Vagina (tissue), 2 donors: ENCODE measurements around the gene POMT2.

ENCODE experiments used
- CTCF ChIP-seq, 3 experiments: fragments of 450-650 bp in 2 of 3; fragments of 200-600 bp in 1 of 3; sonication (generic) in 1 of 3; IDR thresholded peaks; one replicate each; pipeline ENCODE4 v1.5.1; 2017 to 2019; ENCODE audit warnings: antibody characterized with exemption in 3 of 3, mild to moderate bottlenecking in 2 of 3, moderate library complexity in 2 of 3
- POLR2A ChIP-seq, 2 donors: fragments of 450-650 bp; IDR thresholded peaks; one replicate each; pipeline ENCODE4 v1.6.1; 2017; ENCODE audit warnings: antibody characterized with exemption in 2 of 2, mild to moderate bottlenecking in 2 of 2, moderate library complexity in 2 of 2
- POLR2AphosphoS5 ChIP-seq, 2 donors: sonication (generic); formaldehyde crosslinking; IDR thresholded peaks; one replicate each; pipeline ENCODE4 v1.9.0; 2017; ENCODE audit warnings: antibody characterized with exemption in 2 of 2, mild to moderate bottlenecking in 2 of 2, low read depth in 1 of 2; ENCODE audit not compliant: insufficient read depth in 1 of 2

- TF ChIP-seq CTCF (IDR thresholded peaks at IDR 0.05) (no peak), POLR2AphosphoS5 (IDR thresholded peaks at IDR 0.05; ENCODE audit: insufficient read depth in 1 of 2, low read depth in 1 of 2) (no peak), POLR2A (IDR thresholded peaks at IDR 0.05) (no peak)
These were observed 56.1 kb downstream of the POMT2 start for GRCh38 chr14:77264466-77265186.
